ENCODE measurements around the gene NRN1L.
"Not testable (repeated sequence)": the region's sequence is repeated elsewhere in the genome, so short reads cannot be mapped to it uniquely, and the experiment has no call there.

NRN1L gene

GRCh38 chr16:67909056-67909742, 24.5 kb downstream of the NRN1L start:
- no peak overlapping the region for H3K4me3 ChIP-seq (ENCODE audit: low read depth, low read length)
- no peak for TF ChIP-seq CTCF (IDR thresholded peaks at IDR 0.05; ENCODE audit: borderline replicate concordance, insufficient read depth, low read depth, low read length)

- no peak overlapping the region for H3K4me3 ChIP-seq (ENCODE audit: low read depth, low read length)
- TF ChIP-seq CTCF (IDR thresholded peaks at IDR 0.05; ENCODE audit: borderline replicate concordance, insufficient read depth, low read depth, low read length) = no peak
These were observed 25.5 kb downstream of the NRN1L start for GRCh38 chr16:67910158-67910557.

- no peak overlapping the region for H3K4me3 ChIP-seq (ENCODE audit: low read depth, low read length)
- TF ChIP-seq CTCF (IDR thresholded peaks at IDR 0.05; ENCODE audit: borderline replicate concordance, insufficient read depth, low read depth, low read length) = no peak
These were observed 30.2 kb downstream of the NRN1L start for GRCh38 chr16:67914758-67915495.

- H3K4me3 ChIP-seq (ENCODE audit: low read depth, low read length) = not testable (repeated sequence)
These were observed 30.7 kb downstream of the NRN1L start for GRCh38 chr16:67915496-67915769.

GRCh38 chr16:67915831-67916723, 31.4 kb downstream of the NRN1L start:
- TF ChIP-seq CTCF (IDR thresholded peaks at IDR 0.05; ENCODE audit: borderline replicate concordance, insufficient read depth, low read depth, low read length) = no peak
- no peak overlapping the region for H3K4me3 ChIP-seq (ENCODE audit: low read depth, low read length)

GRCh38 chr16:67917140-67917851, 32.6 kb downstream of the NRN1L start:
- no peak for TF ChIP-seq CTCF (IDR thresholded peaks at IDR 0.05; ENCODE audit: borderline replicate concordance, insufficient read depth, low read depth, low read length)
- no peak overlapping the region for H3K4me3 ChIP-seq (ENCODE audit: low read depth, low read length)

GRCh38 chr16:67917852-67918236, 33.2 kb downstream of the NRN1L start:
- TF ChIP-seq CTCF (IDR thresholded peaks at IDR 0.05; ENCODE audit: borderline replicate concordance, insufficient read depth, low read depth, low read length) = no peak
- no peak overlapping the region for H3K4me3 ChIP-seq (ENCODE audit: low read depth, low read length)

All from GM12875 (cell line).